Spleen (tissue), 11 donors: ENCODE measurements around the gene NCS1. TPM values are rescaled to one million over a fixed set of nuclear protein-coding genes. Genes with fewer than 3 reads are reported as not detected.

Experiments
- DNase-seq: peaks from one replicate; pipeline ENCODE4 v3.0.0-alpha.2; 2020
- H3K27ac ChIP-seq, 8 donors: fragments of 200-600 bp; sonication (generic) in 7 of 8; 1 replicate in 4 of 8; 2 replicates in 4 of 8; pipeline versions ENCODE4 v1.5.0 to v1.8.0; 2016 to 2021; ENCODE audit warnings: inconsistent platforms in 4 of 8, mild to moderate bottlenecking in 4 of 8, moderate library complexity in 1 of 8
- H3K27me3 ChIP-seq, 7 donors: fragments of 200-600 bp; sonication (generic) in 6 of 7; replicated peaks in 1 of 7; 1 replicate in 4 of 7; 2 replicates in 3 of 7; pipeline versions ENCODE4 v1.5.0 to v1.8.0; 2016 to 2021; ENCODE audit warnings: inconsistent platforms in 3 of 7, mild to moderate bottlenecking in 1 of 7
- H3K36me3 ChIP-seq, 6 donors: fragments of 200-600 bp; sonication (generic) in 5 of 6; 1 replicate in 4 of 6; 2 replicates in 2 of 6; pipeline versions ENCODE4 v1.5.0 to v1.8.0; 2016 to 2021; ENCODE audit warnings: inconsistent platforms in 2 of 6
- H3K4me1 ChIP-seq, 6 donors: fragments of 200-600 bp; sonication (generic) in 5 of 6; 1 replicate in 3 of 6; 2 replicates in 3 of 6; pipeline versions ENCODE4 v1.5.0 to v1.8.0; 2016 to 2021; ENCODE audit warnings: inconsistent platforms in 3 of 6
- H3K4me3 ChIP-seq, 8 donors: fragments of 200-600 bp; sonication (generic) in 7 of 8; 1 replicate in 4 of 8; 2 replicates in 4 of 8; pipeline versions ENCODE4 v1.5.0 to v1.8.0; 2016 to 2021; ENCODE audit warnings: inconsistent platforms in 4 of 8, mild to moderate bottlenecking in 4 of 8, moderate library complexity in 2 of 8
- H3K9me3 ChIP-seq, 8 donors: fragments of 200-600 bp; sonication (generic) in 7 of 8; 1 replicate in 4 of 8; 2 replicates in 4 of 8; pipeline versions ENCODE4 v1.5.0 to v1.8.0; 2016 to 2021; ENCODE audit warnings: inconsistent platforms in 4 of 8
- POLR2A ChIP-seq, 3 donors: fragments of 450-650 bp; IDR thresholded peaks; one replicate each; pipeline ENCODE4 v1.5.1; 2017; ENCODE audit warnings: antibody characterized with exemption in 3 of 3, mild to moderate bottlenecking in 1 of 3
- POLR2AphosphoS5 ChIP-seq, 3 donors: sonication (generic); formaldehyde crosslinking; IDR thresholded peaks; one replicate each; pipeline ENCODE4 v1.5.1; 2017; ENCODE audit warnings: antibody characterized with exemption in 3 of 3
- WGBS, 5 donors: extraction: QIAGEN DNeasy Blood & Tissue Kit in 3 of 5; methylation state at CpG; one replicate each; pipeline versions ENCODE4 v1.1.5 to v1.1.7; 2013 to 2018; 5-methylcytosine and 5-hydroxymethylcytosine counted together
- intact Hi-C: fragments of 100-400 bp; cut with DNase I; formaldehyde crosslinking; loops from one replicate; pipeline ENCODE4 v1.15.0; 2023; ENCODE audit warnings: low total_unique reads
- polyA plus RNA-seq, 3 donors: library from polyadenylated mRNA; stranded (reverse); fragments of 200-250 nt; gene quantifications; one replicate each; pipeline ENCODE4 v1.2.1, GENCODE V29; 2013
- total RNA-seq, 7 donors: library from RNA; depleted of rRNA in 3 of 7; stranded (reverse); fragments of >200 nt in 3 of 7; fragmentation: NEBNext Ultra II Directional in 4 of 7; extraction: Animal tissue kit (Norgen Biotek cat#: 25700) in 4 of 7; gene quantifications; one replicate each; pipeline versions ENCODE4 v1.1.0 to v1.2.1, GENCODE V29; 2016 to 2021
- TF ChIP-seq, protein P1 (sequence below), 11 experiments: fragments of 200-600 bp in 7 of 11; fragments of 450-650 bp in 4 of 11; sonication (generic) in 4 of 11; IDR thresholded peaks in 8 of 11; conservative IDR thresholded peaks in 3 of 11; 1 replicate in 7 of 11; 2 replicates in 4 of 11; pipeline versions ENCODE4 v1.4.0 to v1.8.0; 2016 to 2021; ENCODE audit warnings: antibody characterized with exemption in 11 of 11, inconsistent platforms in 4 of 11, mild to moderate bottlenecking in 1 of 11
- donor health status: healthy with polysubstance abuse.
- donor health status: DM: no; HTN: no; CAD: no; lungs with moderate emphysema.
- donor health status: DM: no; HTN: no; CAD: no.
- donor health status: Bipolar disorder and iron deficiency.
- donor health status: healthy.
- donor health status: DM: no; HTN: no; CAD: no.
- donor health status: DM: yes; HTN: yes; CAD: no.

The NCS1 gene
- total and polyA plus RNA-seq, 10 donors = 0.46 to 2.5 (median 1.3) TPM

DNA sequence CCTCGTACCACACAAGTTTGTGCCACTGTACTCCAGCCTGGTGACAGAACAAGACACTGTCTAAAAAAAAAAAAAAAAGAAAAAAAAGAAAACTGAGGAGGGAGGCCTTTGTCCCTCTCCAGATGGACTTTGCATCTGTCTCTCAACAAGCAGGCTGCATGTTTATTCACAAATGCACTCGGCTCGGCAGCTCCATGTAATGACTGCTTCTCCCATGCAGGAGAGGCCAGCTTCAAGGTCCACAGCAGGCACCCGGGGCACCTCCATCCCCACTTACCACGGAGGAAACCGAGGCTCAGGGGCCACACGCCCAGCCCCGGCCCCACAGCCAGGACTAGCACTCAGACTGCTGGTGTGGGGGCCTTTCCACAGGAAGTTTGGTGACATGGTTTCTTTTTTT is 13.1 kb upstream of the NCS1 start:
- no peaks in the 10 kb centered on the region for H3K4me1 ChIP-seq
- no peak overlapping the region for H3K27ac ChIP-seq
- H3K27me3 ChIP-seq = peaks cover 0 to 16% (median 0%) of the 10 kb centered on the region in 7 donors
- intact Hi-C loops = no loop called here
- WGBS, 5 donors = 67 to 86% (median 75%) methylated on average over 8 of the region's 8 CpGs
- no peak overlapping the region for H3K4me3 ChIP-seq
- TF ChIP-seq, protein P1, sequence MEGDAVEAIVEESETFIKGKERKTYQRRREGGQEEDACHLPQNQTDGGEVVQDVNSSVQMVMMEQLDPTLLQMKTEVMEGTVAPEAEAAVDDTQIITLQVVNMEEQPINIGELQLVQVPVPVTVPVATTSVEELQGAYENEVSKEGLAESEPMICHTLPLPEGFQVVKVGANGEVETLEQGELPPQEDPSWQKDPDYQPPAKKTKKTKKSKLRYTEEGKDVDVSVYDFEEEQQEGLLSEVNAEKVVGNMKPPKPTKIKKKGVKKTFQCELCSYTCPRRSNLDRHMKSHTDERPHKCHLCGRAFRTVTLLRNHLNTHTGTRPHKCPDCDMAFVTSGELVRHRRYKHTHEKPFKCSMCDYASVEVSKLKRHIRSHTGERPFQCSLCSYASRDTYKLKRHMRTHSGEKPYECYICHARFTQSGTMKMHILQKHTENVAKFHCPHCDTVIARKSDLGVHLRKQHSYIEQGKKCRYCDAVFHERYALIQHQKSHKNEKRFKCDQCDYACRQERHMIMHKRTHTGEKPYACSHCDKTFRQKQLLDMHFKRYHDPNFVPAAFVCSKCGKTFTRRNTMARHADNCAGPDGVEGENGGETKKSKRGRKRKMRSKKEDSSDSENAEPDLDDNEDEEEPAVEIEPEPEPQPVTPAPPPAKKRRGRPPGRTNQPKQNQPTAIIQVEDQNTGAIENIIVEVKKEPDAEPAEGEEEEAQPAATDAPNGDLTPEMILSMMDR (IDR thresholded peaks at IDR 0.05 in 8 of 11, conservative IDR thresholded peaks at IDR 0.05 in 3 of 11) = no peak
- TF ChIP-seq POLR2AphosphoS5 (IDR thresholded peaks at IDR 0.05) (no peak), POLR2A (IDR thresholded peaks at IDR 0.05) (no peak)
- no peaks in the 10 kb centered on the region for H3K36me3 ChIP-seq
- DNase-seq = no peak
- no peaks in the 10 kb centered on the region for H3K9me3 ChIP-seq

DNA sequence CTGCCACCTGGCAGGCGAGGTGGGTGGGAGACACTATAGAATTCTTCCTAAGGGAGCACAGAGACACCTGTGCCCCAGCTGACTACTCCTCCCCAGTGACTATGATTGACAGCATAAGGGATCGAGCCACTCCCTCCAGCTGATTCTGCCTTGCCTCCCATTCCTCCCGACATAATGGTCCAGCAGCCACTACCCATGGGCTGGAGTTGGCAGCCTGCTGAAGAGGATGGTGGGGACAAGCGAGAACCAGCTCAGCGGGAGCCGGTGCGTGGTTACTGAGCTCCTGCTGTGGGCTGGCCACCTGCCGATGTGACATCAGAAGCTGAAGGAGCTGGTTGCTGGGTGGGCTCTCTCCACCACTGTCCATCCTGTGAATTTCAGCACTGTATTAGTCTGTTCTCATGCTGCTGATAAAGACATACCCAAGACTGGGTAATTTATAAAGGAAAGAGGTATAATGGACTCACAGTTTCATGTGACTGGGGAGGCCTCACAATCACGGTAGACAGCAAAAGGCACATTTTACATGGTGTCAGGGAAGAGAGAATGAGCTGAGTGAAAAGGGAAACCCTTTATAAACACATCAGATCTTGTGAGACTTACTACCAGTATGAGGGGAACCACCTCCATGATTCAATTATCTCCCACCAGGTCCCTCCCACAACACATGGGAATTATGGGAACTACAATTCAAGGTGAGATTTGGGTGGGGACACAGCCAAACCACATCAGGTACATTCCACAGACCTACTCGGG is 12.1 kb upstream of the NCS1 start:
- Histone ChIP-seq H3K9me3 (no peaks in the 10 kb centered on the region), H3K27me3 (peaks cover 0 to 16% (median 0%) of the 10 kb centered on the region in 7 donors), H3K4me1 (no peaks in the 10 kb centered on the region), H3K36me3 (no peaks in the 10 kb centered on the region), H3K27ac (no peak overlapping the region), H3K4me3 (no peak overlapping the region)
- DNase-seq = no peak
- TF ChIP-seq, protein P1 (IDR thresholded peaks at IDR 0.05 in 8 of 11, conservative IDR thresholded peaks at IDR 0.05 in 3 of 11) = no peak
- no peak for TF ChIP-seq POLR2AphosphoS5 (IDR thresholded peaks at IDR 0.05)
- TF ChIP-seq POLR2A (IDR thresholded peaks at IDR 0.05) = no peak
- 79 to 88% (median 82%) methylated on average over 9 to 10 of the region's 10 CpGs for WGBS, 5 donors
- intact Hi-C loops = no loop called here

DNA sequence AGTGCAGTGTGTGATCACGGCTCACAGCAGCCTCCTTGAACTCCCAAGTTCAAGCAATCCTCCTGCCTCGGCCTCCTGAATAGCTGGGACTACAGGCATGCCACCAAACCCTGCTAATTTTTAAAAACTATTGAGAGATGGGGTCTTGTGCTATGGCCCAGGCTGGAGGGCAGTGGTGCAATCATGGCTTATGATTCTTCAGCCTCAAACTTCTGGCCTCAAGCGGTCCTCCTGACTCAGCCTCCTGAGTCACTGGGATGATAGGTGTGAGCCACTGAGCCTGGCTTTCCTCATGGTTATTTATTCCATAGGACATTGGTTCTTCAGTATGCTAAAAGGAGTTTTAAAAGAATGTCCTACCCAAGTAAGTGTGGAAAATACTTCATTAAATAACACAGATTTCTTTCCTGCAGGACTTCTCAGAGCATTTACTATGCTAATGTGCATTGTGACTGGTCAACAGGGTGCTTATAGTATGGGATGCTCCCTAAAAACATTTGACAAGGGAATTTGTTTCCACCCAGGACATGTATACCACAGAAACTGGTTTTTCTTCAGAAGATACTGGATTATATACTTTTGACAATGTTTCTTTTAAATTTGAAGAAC is 11.2 kb upstream of the NCS1 start:
- TF ChIP-seq POLR2A (IDR thresholded peaks at IDR 0.05) = no peak
- no peak for TF ChIP-seq POLR2AphosphoS5 (IDR thresholded peaks at IDR 0.05)
- TF ChIP-seq, protein P1 (IDR thresholded peaks at IDR 0.05 in 8 of 11, conservative IDR thresholded peaks at IDR 0.05 in 3 of 11) = no peak
- 81 to 100% (median 93%) methylated on average over 3 of the region's 3 CpGs for WGBS, 5 donors
- Histone ChIP-seq H3K9me3 (no peaks in the 10 kb centered on the region), H3K4me3 (no peak overlapping the region), H3K4me1 (no peaks in the 10 kb centered on the region), H3K27ac (no peak overlapping the region), H3K36me3 (no peaks in the 10 kb centered on the region), H3K27me3 (peaks cover 0 to 16% (median 0%) of the 10 kb centered on the region in 7 donors)
- no peak for DNase-seq
- intact Hi-C loops = no loop called here

DNA sequence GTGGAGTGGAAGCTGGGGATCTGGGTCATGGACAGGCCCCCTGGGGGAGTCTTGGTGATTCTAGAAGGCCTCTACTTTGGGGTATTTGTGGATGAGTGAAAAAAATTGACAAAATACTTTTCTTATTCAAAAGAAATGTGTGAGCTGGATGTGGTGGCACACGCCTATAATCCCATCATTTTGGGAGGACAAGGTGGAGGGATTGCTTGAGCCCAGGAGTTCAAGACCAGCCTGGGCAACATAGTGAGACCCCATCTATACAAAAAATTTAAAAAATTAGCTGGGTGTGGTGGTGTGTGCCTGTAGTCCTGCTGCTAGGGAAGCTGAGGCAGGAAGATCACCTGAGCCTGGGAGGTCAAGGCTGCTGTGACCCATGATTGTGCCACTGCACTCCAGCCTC is 6.6 kb upstream of the NCS1 start:
- Histone ChIP-seq H3K27me3 (peaks cover 0 to 13% (median 0%) of the 10 kb centered on the region in 7 donors), H3K9me3 (no peaks in the 10 kb centered on the region), H3K27ac (no peak overlapping the region), H3K36me3 (no peaks in the 10 kb centered on the region), H3K4me3 (no peak overlapping the region), H3K4me1 (no peaks in the 10 kb centered on the region)
- WGBS, 5 donors = 84 to 100% (median 96%) methylated on average over 1 of the region's 1 CpG
- intact Hi-C loops = no loop called here
- TF ChIP-seq POLR2A (IDR thresholded peaks at IDR 0.05) = no peak
- TF ChIP-seq, protein P1 (IDR thresholded peaks at IDR 0.05 in 8 of 11, conservative IDR thresholded peaks at IDR 0.05 in 3 of 11) = no peak
- TF ChIP-seq POLR2AphosphoS5 (IDR thresholded peaks at IDR 0.05) = no peak
- DNase-seq = no peak
